ENCODE data around the gene HTR3E.
A peak's percentile ranks its signal among the peaks of the same experiment; 100 is the strongest.
"Not testable (repeated sequence)": the region's sequence is repeated elsewhere in the genome, so short reads cannot be mapped to it uniquely, and the experiment has no call there.

Gene HTR3E

GRCh38 chr3:184117636-184118035 is 20.8 kb downstream of the HTR3E start:
- Histone ChIP-seq H3K36me3 (ENCODE audit: control insufficient read depth in 1 of 2, insufficient read depth in 2 of 2, low read length in 2 of 2) (no peaks in the 10 kb centered on the region), H3K27ac (ENCODE audit: low read length) (no peak overlapping the region), H3K27me3 (ENCODE audit: low read depth, low read length) (no peaks in the 10 kb centered on the region), H3K9me3 (ENCODE audit: control insufficient read depth in 1 of 2, low read length in 2 of 2) (no peaks in the 10 kb centered on the region), H3K4me1 (ENCODE audit: control insufficient read depth in 1 of 2, insufficient read depth in 2 of 2, low read length in 2 of 2) (no peaks in the 10 kb centered on the region), H3K4me3 (ENCODE audit: low read depth in 1 of 2, low read length in 2 of 2) (no peak overlapping the region)

GRCh38 chr3:184121031-184121430 is 24.2 kb downstream of the HTR3E start:
- not testable (repeated sequence) for H3K27ac ChIP-seq (ENCODE audit: low read length); H3K4me3 ChIP-seq (ENCODE audit: low read depth in 1 of 2, low read length in 2 of 2); H3K27me3 ChIP-seq (ENCODE audit: low read depth, low read length); H3K9me3 ChIP-seq (ENCODE audit: control insufficient read depth in 1 of 2, low read length in 2 of 2); H3K4me1 ChIP-seq (ENCODE audit: control insufficient read depth in 1 of 2, insufficient read depth in 2 of 2, low read length in 2 of 2); H3K36me3 ChIP-seq (ENCODE audit: control insufficient read depth in 1 of 2, insufficient read depth in 2 of 2, low read length in 2 of 2)

GRCh38 chr3:184126006-184126405 is 29.1 kb downstream of the HTR3E start:
- H3K36me3 ChIP-seq (ENCODE audit: control insufficient read depth in 1 of 2, insufficient read depth in 2 of 2, low read length in 2 of 2): no peaks in the 10 kb centered on the region
- H3K4me3 ChIP-seq (ENCODE audit: low read depth in 1 of 2, low read length in 2 of 2): no peak overlapping the region
- H3K27ac ChIP-seq (ENCODE audit: low read length): no peak overlapping the region
- no peaks in the 10 kb centered on the region for H3K27me3 ChIP-seq (ENCODE audit: low read depth, low read length)
- H3K9me3 ChIP-seq (ENCODE audit: control insufficient read depth in 1 of 2, low read length in 2 of 2): no peaks in the 10 kb centered on the region
- no peaks in the 10 kb centered on the region for H3K4me1 ChIP-seq (ENCODE audit: control insufficient read depth in 1 of 2, insufficient read depth in 2 of 2, low read length in 2 of 2)

- Histone ChIP-seq H3K4me1 (ENCODE audit: control insufficient read depth in 1 of 2, insufficient read depth in 2 of 2, low read length in 2 of 2) (no peaks in the 10 kb centered on the region), H3K9me3 (ENCODE audit: control insufficient read depth in 1 of 2, low read length in 2 of 2) (no peaks in the 10 kb centered on the region), H3K4me3 (ENCODE audit: low read depth in 1 of 2, low read length in 2 of 2) (no peak overlapping the region), H3K27me3 (ENCODE audit: low read depth, low read length) (no peaks in the 10 kb centered on the region), H3K36me3 (ENCODE audit: control insufficient read depth in 1 of 2, insufficient read depth in 2 of 2, low read length in 2 of 2) (no peaks in the 10 kb centered on the region), H3K27ac (ENCODE audit: low read length) (no peak overlapping the region)
Measured at GRCh38 chr3:184129012-184129411, 32.1 kb downstream of the HTR3E start.

- Histone ChIP-seq H3K36me3 (ENCODE audit: control insufficient read depth in 1 of 2, insufficient read depth in 2 of 2, low read length in 2 of 2) (peaks cover 5 to 7% of the 10 kb centered on the region in 2 donors), H3K4me3 (ENCODE audit: low read depth in 1 of 2, low read length in 2 of 2) (no peak overlapping the region), H3K4me1 (ENCODE audit: control insufficient read depth in 1 of 2, insufficient read depth in 2 of 2, low read length in 2 of 2) (peaks cover 13 to 20% of the 10 kb centered on the region in 2 donors), H3K27ac (ENCODE audit: low read length) (no peak overlapping the region), H3K9me3 (ENCODE audit: control insufficient read depth in 1 of 2, low read length in 2 of 2) (no peaks in the 10 kb centered on the region), H3K27me3 (ENCODE audit: low read depth, low read length) (no peaks in the 10 kb centered on the region)
Measured at GRCh38 chr3:184132945-184133344, 36.1 kb downstream of the HTR3E start.

GRCh38 chr3:184133840-184134745 is 37.2 kb downstream of the HTR3E start:
- peaks cover 5 to 8% of the 10 kb centered on the region in 2 donors for H3K36me3 ChIP-seq (ENCODE audit: control insufficient read depth in 1 of 2, insufficient read depth in 2 of 2, low read length in 2 of 2)
- H3K27me3 ChIP-seq (ENCODE audit: low read depth, low read length): no peaks in the 10 kb centered on the region
- H3K4me3 ChIP-seq (ENCODE audit: low read depth in 1 of 2, low read length in 2 of 2): peak overlapping the region; percentile 95 to 99
- H3K27ac ChIP-seq (ENCODE audit: low read length): peak overlapping the region; percentile 90
- H3K4me1 ChIP-seq (ENCODE audit: control insufficient read depth in 1 of 2, insufficient read depth in 2 of 2, low read length in 2 of 2): peaks cover 13 to 20% of the 10 kb centered on the region in 2 donors
- no peaks in the 10 kb centered on the region for H3K9me3 ChIP-seq (ENCODE audit: control insufficient read depth in 1 of 2, low read length in 2 of 2)

GRCh38 chr3:184134746-184135148 is 37.9 kb downstream of the HTR3E start:
- H3K4me1 ChIP-seq (ENCODE audit: control insufficient read depth in 1 of 2, insufficient read depth in 2 of 2, low read length in 2 of 2): peaks cover 13 to 20% of the 10 kb centered on the region in 2 donors
- H3K27me3 ChIP-seq (ENCODE audit: low read depth, low read length): no peaks in the 10 kb centered on the region
- H3K36me3 ChIP-seq (ENCODE audit: control insufficient read depth in 1 of 2, insufficient read depth in 2 of 2, low read length in 2 of 2): peaks cover 5 to 8% of the 10 kb centered on the region in 2 donors
- H3K4me3 ChIP-seq (ENCODE audit: low read depth in 1 of 2, low read length in 2 of 2): peak overlapping the region; percentile 95 to 99
- peak overlapping the region; percentile 90 for H3K27ac ChIP-seq (ENCODE audit: low read length)
- H3K9me3 ChIP-seq (ENCODE audit: control insufficient read depth in 1 of 2, low read length in 2 of 2): no peaks in the 10 kb centered on the region

- H3K27ac ChIP-seq (ENCODE audit: low read length): peak within 1 kb of the TSS; percentile 90
- no peaks in the 10 kb centered on the region for H3K27me3 ChIP-seq (ENCODE audit: low read depth, low read length)
- peak within 1 kb of the TSS; percentile 95 to 99 for H3K4me3 ChIP-seq (ENCODE audit: low read depth in 1 of 2, low read length in 2 of 2)
- H3K9me3 ChIP-seq (ENCODE audit: control insufficient read depth in 1 of 2, low read length in 2 of 2): no peaks in the 10 kb centered on the region
- peaks cover 10 to 12% of the 10 kb centered on the region in 2 donors for H3K36me3 ChIP-seq (ENCODE audit: control insufficient read depth in 1 of 2, insufficient read depth in 2 of 2, low read length in 2 of 2)
- peaks cover 13 to 20% of the 10 kb centered on the region in 2 donors for H3K4me1 ChIP-seq (ENCODE audit: control insufficient read depth in 1 of 2, insufficient read depth in 2 of 2, low read length in 2 of 2)
Measured at GRCh38 chr3:184135149-184135910, 38.5 kb downstream of the HTR3E start, which contains the start of gene EIF2B5. TSS of gene EIF2B5 (plus strand) at chr3:184135358. CDS start at chr3:184135386, 28 bp downstream.

- Histone ChIP-seq H3K27ac (ENCODE audit: low read length) (peak overlapping the region; percentile 90), H3K4me3 (ENCODE audit: low read depth in 1 of 2, low read length in 2 of 2) (peak overlapping the region; percentile 95 to 99), H3K27me3 (ENCODE audit: low read depth, low read length) (no peaks in the 10 kb centered on the region), H3K9me3 (ENCODE audit: control insufficient read depth in 1 of 2, low read length in 2 of 2) (no peaks in the 10 kb centered on the region), H3K4me1 (ENCODE audit: control insufficient read depth in 1 of 2, insufficient read depth in 2 of 2, low read length in 2 of 2) (peaks cover 13 to 20% of the 10 kb centered on the region in 2 donors), H3K36me3 (ENCODE audit: control insufficient read depth in 1 of 2, insufficient read depth in 2 of 2, low read length in 2 of 2) (peaks cover 15 to 18% of the 10 kb centered on the region in 2 donors)
Measured at GRCh38 chr3:184135911-184136260, 39.0 kb downstream of the HTR3E start.

- no peak overlapping the region for H3K27ac ChIP-seq (ENCODE audit: low read length)
- peaks cover 52 to 61% of the 10 kb centered on the region in 2 donors for H3K36me3 ChIP-seq (ENCODE audit: control insufficient read depth in 1 of 2, insufficient read depth in 2 of 2, low read length in 2 of 2)
- no peaks in the 10 kb centered on the region for H3K27me3 ChIP-seq (ENCODE audit: low read depth, low read length)
- H3K4me1 ChIP-seq (ENCODE audit: control insufficient read depth in 1 of 2, insufficient read depth in 2 of 2, low read length in 2 of 2): peaks cover 13 to 31% of the 10 kb centered on the region in 2 donors
- no peak overlapping the region for H3K4me3 ChIP-seq (ENCODE audit: low read depth in 1 of 2, low read length in 2 of 2)
- H3K9me3 ChIP-seq (ENCODE audit: control insufficient read depth in 1 of 2, low read length in 2 of 2): no peaks in the 10 kb centered on the region
Measured at GRCh38 chr3:184140436-184140835, 43.6 kb downstream of the HTR3E start.

GRCh38 chr3:184142199-184142598 is 45.3 kb downstream of the HTR3E start:
- H3K4me3 ChIP-seq (ENCODE audit: low read depth in 1 of 2, low read length in 2 of 2): no peak overlapping the region
- no peaks in the 10 kb centered on the region for H3K27me3 ChIP-seq (ENCODE audit: low read depth, low read length)
- H3K9me3 ChIP-seq (ENCODE audit: control insufficient read depth in 1 of 2, low read length in 2 of 2): no peaks in the 10 kb centered on the region
- peaks cover under 1 to 15% of the 10 kb centered on the region in 2 donors for H3K4me1 ChIP-seq (ENCODE audit: control insufficient read depth in 1 of 2, insufficient read depth in 2 of 2, low read length in 2 of 2)
- H3K27ac ChIP-seq (ENCODE audit: low read length): no peak overlapping the region
- H3K36me3 ChIP-seq (ENCODE audit: control insufficient read depth in 1 of 2, insufficient read depth in 2 of 2, low read length in 2 of 2): peaks cover 52 to 69% of the 10 kb centered on the region in 2 donors
